Measurements from ENCODE around the gene U2AF2.

U2AF2 gene

GRCh38 chr19:55660404-55660803, 5.6 kb downstream of the U2AF2 start:
- DNase-seq: no peak

DNA sequence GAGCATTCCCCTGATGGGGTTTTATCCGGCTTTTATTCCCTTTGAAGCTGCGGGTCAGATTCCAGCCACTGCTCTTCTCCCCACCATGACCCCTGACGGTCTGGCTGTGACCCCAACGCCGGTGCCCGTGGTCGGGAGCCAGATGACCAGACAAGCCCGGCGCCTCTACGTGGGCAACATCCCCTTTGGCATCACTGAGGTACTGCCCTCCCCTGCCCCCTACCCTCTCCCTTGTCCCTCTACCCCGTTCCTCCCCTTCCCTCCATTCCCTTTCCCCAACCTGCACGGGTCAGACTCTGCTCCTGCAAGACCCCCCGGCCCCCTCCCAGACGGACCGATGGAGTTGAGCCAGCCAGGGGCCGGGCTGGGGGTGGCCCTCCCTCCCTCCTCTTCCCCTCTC, 6.2 kb downstream of the U2AF2 start:
- DNase-seq: no peak

GRCh38 chr19:55661826-55662225, 7.0 kb downstream of the U2AF2 start:
- no peak for DNase-seq

- no peak for DNase-seq
These were observed 9.2 kb downstream of the U2AF2 start for GRCh38 chr19:55663846-55664536.

DNA sequence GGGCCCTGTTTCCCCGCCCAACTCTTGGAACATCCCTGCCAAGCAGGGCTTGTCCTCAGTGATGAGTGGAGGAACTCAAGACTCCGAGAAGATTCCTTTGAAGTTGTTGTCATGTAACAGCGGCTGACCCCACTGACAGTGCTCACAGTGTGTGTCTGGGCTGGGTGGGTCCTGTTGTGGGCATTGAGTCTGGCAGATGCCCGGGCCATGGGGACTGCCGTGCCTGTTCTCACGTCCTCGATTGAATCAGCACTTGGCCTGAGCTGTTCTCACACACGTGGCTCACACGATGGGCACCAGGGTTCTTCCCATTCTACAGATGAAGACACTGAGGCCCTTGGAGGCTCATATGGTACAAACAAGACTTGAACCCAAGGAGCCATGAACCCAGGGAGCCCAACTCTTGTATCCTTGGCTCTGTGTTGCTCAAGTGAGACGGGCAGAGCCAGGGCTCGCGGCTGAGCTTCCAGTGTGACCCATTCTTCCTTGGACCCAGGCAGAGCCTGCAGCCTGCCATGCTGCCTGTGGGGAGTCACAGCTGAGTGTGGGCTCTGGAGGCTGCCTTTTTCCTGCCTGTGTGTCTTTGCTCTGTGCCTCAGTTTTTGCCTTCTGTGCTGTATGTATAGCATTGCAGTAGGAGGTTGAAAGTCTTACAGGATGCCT, 11.6 kb downstream of the U2AF2 start:
- DNase-seq: no peak

DNA sequence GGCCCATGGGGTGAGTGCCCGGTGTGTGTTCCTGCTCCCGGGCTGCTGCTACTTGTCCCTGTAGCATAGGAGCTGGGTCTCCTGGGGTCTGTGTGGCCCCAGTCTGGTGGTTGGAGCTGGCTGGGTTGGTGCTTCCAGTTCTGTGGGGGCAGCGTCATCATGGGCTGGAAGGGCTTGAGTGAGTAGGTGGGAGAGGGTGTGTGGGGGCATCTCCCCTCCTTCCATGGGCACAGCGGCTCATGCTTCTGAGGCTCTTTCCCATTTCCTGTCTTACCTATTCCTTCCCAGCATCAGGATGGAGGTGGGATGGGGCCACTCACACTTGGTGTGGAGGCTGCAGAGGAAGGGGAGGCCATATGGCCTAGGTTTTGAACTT, 12.2 kb downstream of the U2AF2 start:
- no peak for DNase-seq

GRCh38 chr19:55667511-55667910, 12.7 kb downstream of the U2AF2 start:
- no peak for DNase-seq

- DNase-seq: no peak
These were observed 13.1 kb downstream of the U2AF2 start for GRCh38 chr19:55667958-55668357.

DNA sequence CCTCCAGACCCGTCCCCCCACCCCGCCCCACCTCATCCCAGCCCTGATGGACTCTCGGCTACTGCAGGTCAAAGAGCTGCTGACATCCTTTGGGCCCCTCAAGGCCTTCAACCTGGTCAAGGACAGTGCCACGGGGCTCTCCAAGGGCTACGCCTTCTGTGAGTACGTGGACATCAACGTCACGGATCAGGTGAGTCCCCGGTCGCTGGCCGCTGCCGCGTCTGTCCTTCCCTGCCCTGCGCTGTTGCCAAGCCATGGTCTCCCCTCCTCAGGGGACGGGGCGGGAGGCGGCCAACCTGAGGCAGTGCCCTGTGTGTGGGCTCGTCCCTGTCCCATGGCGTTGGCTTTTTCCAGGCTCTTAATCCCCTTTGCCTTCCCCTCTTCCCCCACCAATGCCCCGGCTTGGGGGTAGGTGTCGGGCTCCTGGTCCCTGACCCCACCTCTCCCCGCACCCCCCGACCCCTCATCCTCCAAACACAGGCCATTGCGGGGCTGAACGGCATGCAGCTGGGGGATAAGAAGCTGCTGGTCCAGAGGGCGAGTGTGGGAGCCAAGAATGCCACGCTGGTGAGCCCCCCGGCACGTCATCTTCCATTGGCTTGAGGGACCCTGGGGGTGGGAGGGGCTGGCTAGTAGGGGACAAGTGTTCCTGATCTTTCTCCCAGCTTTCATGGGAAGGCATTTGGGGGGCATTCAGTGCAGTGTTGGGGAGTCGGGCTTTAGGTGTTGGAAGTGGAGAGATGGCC, 13.9 kb downstream of the U2AF2 start:
- no peak for DNase-seq

- DNase-seq: no peak
These were observed 14.8 kb downstream of the U2AF2 start for GRCh38 chr19:55669418-55670279.

DNA sequence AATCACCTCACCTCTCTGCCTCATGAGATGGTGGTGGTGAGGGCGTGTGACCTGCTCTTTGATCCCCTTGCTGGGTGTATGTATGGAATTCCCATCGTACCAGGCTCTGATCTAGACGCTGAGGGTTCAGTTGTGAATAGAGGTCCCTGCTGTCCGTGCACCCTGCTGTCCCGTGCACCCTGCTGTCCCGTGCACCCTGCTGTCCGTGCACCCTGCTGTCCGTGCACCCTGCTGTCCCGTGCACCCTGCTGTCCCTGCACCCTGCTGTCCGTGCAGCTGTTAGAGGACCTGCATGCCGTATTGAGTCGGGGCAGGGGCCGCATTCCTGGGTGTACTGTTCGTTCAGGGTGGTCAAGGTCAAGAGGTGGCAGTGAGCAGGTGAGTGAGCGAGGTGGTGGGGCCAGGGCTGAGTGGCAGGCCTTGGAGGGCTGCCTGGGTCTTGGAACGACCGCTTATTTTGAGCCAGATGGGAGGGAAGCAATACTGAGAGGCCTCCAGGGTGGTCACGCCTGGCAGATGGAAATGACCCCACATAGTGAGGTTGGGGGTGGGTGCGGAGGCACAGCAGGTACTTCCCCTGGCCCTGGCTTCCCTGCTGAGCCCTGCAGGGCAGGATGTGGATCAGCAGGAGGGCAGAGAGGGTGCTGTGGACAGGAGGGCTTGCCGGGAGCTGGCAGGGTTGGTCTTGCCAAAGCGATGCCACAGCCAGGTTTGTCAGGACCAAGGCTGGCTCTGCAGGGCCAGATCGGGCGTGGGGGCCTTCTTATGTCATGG, 15.6 kb downstream of the U2AF2 start:
- no peak for DNase-seq

- DNase-seq: no peak
These were observed 16.2 kb downstream of the U2AF2 start for GRCh38 chr19:55671054-55671378.

DNA sequence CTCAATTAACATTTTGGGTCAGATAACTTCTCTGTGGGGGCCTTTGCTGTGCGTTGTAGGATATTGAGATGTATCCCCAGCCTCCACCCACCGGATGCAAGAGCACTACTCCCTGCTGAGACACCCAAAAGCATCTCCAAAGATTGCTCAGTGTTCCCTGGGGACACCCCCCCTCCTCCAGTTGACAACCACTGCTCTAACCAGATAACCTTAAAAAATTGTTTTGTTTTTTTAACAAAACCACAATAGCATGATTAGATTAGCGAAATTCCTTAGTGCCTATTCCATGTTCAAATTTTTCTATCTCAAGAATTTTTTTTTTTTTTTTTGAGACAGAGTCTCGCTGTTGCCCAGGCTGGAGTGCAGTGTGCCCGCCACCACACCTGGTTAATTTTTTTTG, 17.6 kb downstream of the U2AF2 start:
- DNase-seq: peak; percentile 23

DNA sequence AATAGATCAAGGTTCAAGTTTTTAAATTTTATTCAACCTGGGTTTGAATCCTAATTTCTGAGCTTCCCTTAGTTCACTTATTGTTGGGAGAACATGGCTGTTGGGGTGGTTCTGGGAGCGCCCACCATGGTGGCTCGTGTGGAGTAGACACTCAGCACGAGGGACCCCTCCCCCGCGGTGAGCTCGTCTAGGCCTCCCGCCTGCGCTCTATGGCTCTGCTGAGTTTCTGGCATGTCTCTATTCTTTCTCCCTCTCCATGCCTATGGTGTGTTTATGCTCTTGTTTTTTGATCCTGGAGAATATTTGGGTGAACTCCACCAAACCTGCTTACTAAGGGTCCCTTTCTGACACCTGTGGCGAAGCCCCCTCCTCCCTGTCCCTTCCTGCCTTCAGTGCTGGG, 18.6 kb downstream of the U2AF2 start:
- no peak for DNase-seq

DNA sequence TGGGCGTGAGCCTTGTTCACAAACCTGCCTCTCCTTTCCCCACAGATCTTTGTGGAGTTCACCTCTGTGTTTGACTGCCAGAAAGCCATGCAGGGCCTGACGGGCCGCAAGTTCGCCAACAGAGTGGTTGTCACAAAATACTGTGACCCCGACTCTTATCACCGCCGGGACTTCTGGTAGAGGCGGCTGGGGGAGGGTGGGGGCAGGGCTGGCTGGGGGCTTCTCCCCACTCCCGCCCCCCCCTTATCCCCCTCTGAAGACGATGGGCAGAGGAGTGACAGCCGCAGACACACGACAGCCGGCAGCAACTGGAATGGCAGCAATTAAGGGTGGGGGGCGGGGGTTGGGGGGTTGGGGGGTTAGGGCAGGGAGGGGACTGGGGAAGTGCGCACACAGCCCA, 19.1 kb downstream of the U2AF2 start:
- no peak for DNase-seq

DNA sequence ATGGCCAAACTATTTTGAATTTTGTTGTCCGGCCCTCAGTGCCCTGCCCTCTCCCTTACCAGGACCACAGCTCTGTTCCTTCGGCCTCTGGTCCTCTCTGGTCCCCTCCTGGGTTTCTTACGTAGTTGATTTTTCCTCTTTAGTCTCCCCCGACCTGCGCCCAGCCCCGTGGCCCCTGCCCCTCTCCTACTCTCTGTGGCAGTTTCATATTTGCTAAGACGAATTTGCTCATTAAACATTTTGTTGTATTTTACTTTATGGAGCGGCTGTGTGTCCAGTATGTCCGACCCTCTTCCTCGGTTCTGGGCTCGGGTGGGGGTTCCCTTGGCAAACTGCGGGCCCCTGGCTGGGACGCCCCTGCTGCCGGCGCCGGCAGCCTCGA, 19.6 kb downstream of the U2AF2 start:
- DNase-seq: no peak

GRCh38 chr19:55674841-55675660, 20.2 kb downstream of the U2AF2 start, which contains the start of gene EPN1:
Gene EPN1, plus strand, starts transcription at chr19:55675226. Its CDS starts 3,402 bp downstream, at chr19:55678628.
- DNase-seq: peak; percentile 98

DNA sequence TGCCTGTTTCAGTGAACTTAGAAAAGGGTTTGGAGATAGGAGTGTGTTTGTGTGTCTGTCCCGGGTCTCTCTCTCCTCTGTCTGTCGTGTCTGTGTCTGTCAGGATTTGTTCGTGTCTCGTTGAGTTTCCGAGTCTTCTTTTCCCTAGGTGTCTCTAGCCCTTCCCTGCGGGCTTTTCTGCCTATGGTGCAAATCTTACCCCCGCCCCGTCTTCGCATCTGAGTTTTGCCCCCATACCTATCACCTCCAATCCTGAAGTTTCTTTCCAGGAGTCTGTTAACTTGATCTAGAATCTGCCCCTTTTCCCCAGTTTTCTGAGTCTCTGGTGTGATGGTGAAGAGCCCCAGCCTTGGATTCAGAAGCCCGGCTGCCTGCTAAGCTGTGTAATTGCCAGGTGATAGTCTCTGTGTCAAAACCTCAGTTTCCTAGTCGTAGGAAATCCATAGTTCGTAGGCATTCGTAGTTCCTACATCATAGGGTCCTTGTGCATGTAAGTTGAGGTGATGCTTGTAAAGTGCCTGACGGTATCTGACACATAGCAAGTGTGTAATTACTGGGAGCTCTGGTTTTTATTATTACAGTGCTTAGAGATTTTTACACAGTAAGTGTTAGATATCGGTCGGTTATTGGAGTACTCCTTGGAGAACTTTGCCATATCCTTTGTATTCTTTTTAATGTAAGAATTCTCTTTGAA, 21.0 kb downstream of the U2AF2 start:
- DNase-seq: no peak

DNA sequence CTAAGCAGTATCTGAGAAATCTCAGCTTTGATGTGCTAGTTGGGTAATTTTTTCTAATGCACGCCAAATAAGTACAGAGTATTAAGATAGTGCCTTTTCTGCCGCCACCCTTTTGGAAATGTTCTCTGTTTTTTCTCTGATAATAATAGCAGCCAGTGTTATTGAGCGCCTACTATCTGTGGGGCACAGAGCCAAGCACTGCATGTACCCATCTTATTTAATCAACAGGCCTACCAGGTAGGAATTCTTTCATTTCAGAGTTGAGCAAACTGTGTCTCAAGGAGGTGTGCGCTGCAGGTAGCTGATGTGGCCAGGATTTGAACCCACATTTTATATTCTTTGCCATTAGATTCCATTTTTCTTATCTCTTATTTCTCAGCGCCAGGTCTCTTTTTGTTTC, 21.5 kb downstream of the U2AF2 start:
- DNase-seq: peak; percentile 90

GRCh38 chr19:55676889-55677505, 22.2 kb downstream of the U2AF2 start:
- no peak for DNase-seq

All from hematopoietic multipotent progenitor cell treated with erythropoietin and hydrocortisone succinate and interleukin-3 and kit ligand, for 6 days (in vitro differentiated cells).